H1 (cell line): Measurements from ENCODE around the gene APBB3. TPM values are rescaled to one million over a fixed set of nuclear protein-coding genes. Genes with fewer than 3 reads are reported as not detected.

ENCODE experiments used
- CTCF ChIA-PET: fragments of 300-600 bp; sonication (Branson Sonifier 250); formaldehyde crosslinking; loops from one replicate; lab custom pipeline; 2021; ENCODE audit not compliant: partially characterized antibody; lab: Charles Lee
- POLR2A ChIA-PET: fragments of 300-600 bp; sonication (Branson Sonifier 250); formaldehyde crosslinking; loops from one replicate; lab custom pipeline; 2021; ENCODE audit warnings: inconsistent platforms; ENCODE audit not compliant: partially characterized antibody; lab: Charles Lee
- DNase-seq, 2 experiments: peaks; one replicate each; pipeline versions ENCODE4 v3.0.0 to v3.0.0-alpha.2; 2010 to 2022; ENCODE audit warnings: low spot score in 2 of 2, low read depth in 1 of 2, mixed read lengths in 1 of 2
- FAIRE-seq: peaks from 2 replicates; lab custom pipeline; 2011; peaks lifted over from hg19 to GRCh38; lab: Jason Lieb, UNC
- H2AFZ ChIP-seq: 2 replicates; pipeline ENCODE4 v1.8.1; 2012; ENCODE audit warnings: low read length, inconsistent platforms
- H2AK5ac ChIP-seq: 2 replicates; pipeline ENCODE4 v1.6.1; 2013; ENCODE audit warnings: low read depth, low read length
- H2BK120ac ChIP-seq: replicated peaks from 2 replicates; pipeline ENCODE3; 2013; ENCODE audit warnings: low read depth, low read length, inconsistent platforms
- H2BK12ac ChIP-seq: 2 replicates; pipeline ENCODE4 v1.6.1; 2013; ENCODE audit warnings: low read depth, low read length
- H2BK15ac ChIP-seq: 2 replicates; pipeline ENCODE4 v1.6.1; 2013; ENCODE audit warnings: low read length
- H2BK20ac ChIP-seq: 2 replicates; pipeline ENCODE4 v1.6.1; 2013; ENCODE audit warnings: low read length
- H2BK5ac ChIP-seq: 2 replicates; pipeline ENCODE4 v1.6.1; 2013; ENCODE audit warnings: low read depth, low read length
- H3K14ac ChIP-seq: 2 replicates; pipeline ENCODE4 v1.6.1; 2013; ENCODE audit warnings: inconsistent platforms; ENCODE audit not compliant: insufficient read length
- H3K18ac ChIP-seq: 2 replicates; pipeline ENCODE4 v1.6.1; 2013; ENCODE audit warnings: low read length; ENCODE audit errors: extremely low read depth
- H3K23ac ChIP-seq: 2 replicates; pipeline ENCODE4 v1.6.1; 2013; ENCODE audit warnings: inconsistent platforms; ENCODE audit not compliant: insufficient read length
- H3K23me2 ChIP-seq: 2 replicates; pipeline ENCODE4 v1.6.1; 2013; ENCODE audit warnings: low read depth, low read length
- H3K27ac ChIP-seq: 2 replicates; pipeline ENCODE4 v1.6.1; 2011; ENCODE audit warnings: low read depth, low read length, inconsistent platforms
- H3K27me3 ChIP-seq, 4 experiments: replicated peaks in 1 of 4; 1 replicate in 1 of 4; 2 replicates in 3 of 4; pipeline versions ENCODE4 v1.6.1 to v1.8.1; 2011 to 2013; ENCODE audit warnings: low read length in 3 of 4, mild to moderate bottlenecking in 3 of 4, inconsistent platforms in 2 of 4, mixed read lengths in 2 of 4, moderate library complexity in 1 of 4; ENCODE audit not compliant: control insufficient read depth in 3 of 4, insufficient read depth in 3 of 4; ENCODE audit errors: extremely low read depth in 1 of 4
- H3K36me3 ChIP-seq, 4 experiments: 2 replicates each; pipeline versions ENCODE4 v1.6.1 to v1.8.1; 2011 to 2013; ENCODE audit warnings: mild to moderate bottlenecking in 4 of 4, low read length in 3 of 4, moderate library complexity in 2 of 4, control low read depth in 1 of 4, inconsistent platforms in 1 of 4; ENCODE audit not compliant: insufficient read depth in 4 of 4, control insufficient read depth in 2 of 4
- H3K4ac ChIP-seq: replicated peaks from 2 replicates; pipeline ENCODE3; 2013; ENCODE audit warnings: low read length, low read depth, mixed read lengths, inconsistent platforms; ENCODE audit not compliant: insufficient read length
- H3K4me1 ChIP-seq, 4 experiments: replicated peaks in 1 of 4; 1 replicate in 1 of 4; 2 replicates in 3 of 4; pipeline versions ENCODE4 v1.6.1 to v1.8.1; 2011 to 2013; ENCODE audit warnings: low read length in 3 of 4, inconsistent platforms in 2 of 4, mixed read lengths in 1 of 4; ENCODE audit not compliant: insufficient read depth in 4 of 4, control insufficient read depth in 3 of 4
- H3K4me2 ChIP-seq, 2 experiments: 2 replicates each; pipeline versions ENCODE4 v1.6.1 to v1.8.1; 2011 to 2013; ENCODE audit warnings: low read depth in 2 of 2, low read length in 2 of 2, control low read depth in 1 of 2, inconsistent platforms in 1 of 2, mild to moderate bottlenecking in 1 of 2; ENCODE audit not compliant: insufficient read depth in 1 of 2
- H3K4me3 ChIP-seq, 4 experiments: fragments of 200-600, 300-600 bp in 1 of 4; sonication (generic), shearing (Covaris generic), sonication (Bioruptor Twin) in 1 of 4; 2 replicates each; pipeline versions ENCODE4 v1.5.1 to v1.8.1; 2011 to 2016; ENCODE audit warnings: low read length in 4 of 4, low read depth in 3 of 4, control low read depth in 2 of 4, inconsistent platforms in 2 of 4, mild to moderate bottlenecking in 2 of 4, mixed read lengths in 1 of 4, moderate library complexity in 1 of 4; ENCODE audit not compliant: insufficient read depth in 2 of 4; ENCODE audit errors: extremely low read depth in 1 of 4
- H3K56ac ChIP-seq: replicated peaks from 2 replicates; pipeline ENCODE3; 2013; ENCODE audit warnings: low read depth, mild to moderate bottlenecking, mixed read lengths, low read length, inconsistent platforms; ENCODE audit not compliant: insufficient read length
- H3K79me1 ChIP-seq: 2 replicates; pipeline ENCODE4 v1.6.1; 2013; ENCODE audit warnings: low read depth, low read length, control low read depth
- H3K79me2 ChIP-seq, 2 experiments: 2 replicates each; pipeline versions ENCODE4 v1.6.1 to v1.8.1; 2012 to 2013; ENCODE audit warnings: low read length in 2 of 2, mild to moderate bottlenecking in 2 of 2, inconsistent platforms in 1 of 2; ENCODE audit not compliant: insufficient read depth in 2 of 2, control insufficient read depth in 1 of 2
- H3K9ac ChIP-seq, 4 experiments: replicated peaks in 1 of 4; 1 replicate in 1 of 4; 2 replicates in 3 of 4; pipeline versions ENCODE4 v1.6.1 to v1.8.1; 2011 to 2013; ENCODE audit warnings: low read depth in 3 of 4, low read length in 3 of 4, control low read depth in 2 of 4, mild to moderate bottlenecking in 2 of 4, moderate library complexity in 2 of 4, inconsistent platforms in 1 of 4; ENCODE audit errors: extremely low read depth in 1 of 4
- H3K9me3 ChIP-seq, 2 experiments: 2 replicates each; pipeline versions ENCODE4 v1.6.1 to v1.8.1; 2012 to 2013; ENCODE audit warnings: mild to moderate bottlenecking in 2 of 2, moderate library complexity in 2 of 2, control low read depth in 1 of 2, inconsistent platforms in 1 of 2, low read depth in 1 of 2, low read length in 1 of 2, mixed read lengths in 1 of 2; ENCODE audit not compliant: insufficient read depth in 2 of 2
- H4K20me1 ChIP-seq, 2 experiments: replicated peaks in 1 of 2; 2 replicates each; pipeline versions ENCODE3 to v1.8.1; 2011 to 2013; ENCODE audit warnings: inconsistent platforms in 2 of 2, low read length in 2 of 2, mild to moderate bottlenecking in 1 of 2; ENCODE audit not compliant: insufficient read depth in 2 of 2, control insufficient read depth in 1 of 2
- H4K5ac ChIP-seq: 2 replicates; pipeline ENCODE4 v1.6.1; 2013; ENCODE audit warnings: low read length, low read depth, mixed read lengths, inconsistent platforms; ENCODE audit not compliant: insufficient read length
- H4K8ac ChIP-seq: 2 replicates; pipeline ENCODE4 v1.8.0; 2013; ENCODE audit warnings: mild to moderate bottlenecking, moderate library complexity, low read length, inconsistent platforms; ENCODE audit not compliant: insufficient read depth; ENCODE audit errors: extremely low read depth
- H4K91ac ChIP-seq: replicated peaks from 2 replicates; pipeline ENCODE3; 2013; ENCODE audit warnings: low read length, mixed read lengths, inconsistent platforms; ENCODE audit not compliant: insufficient read length
- CHD1 ChIP-seq: IDR thresholded peaks from 2 replicates; pipeline ENCODE4 v1.6.1; 2012; ENCODE audit warnings: low read depth, low read length, improper control_type of control experiment
- EP300 ChIP-seq, 2 experiments: IDR thresholded peaks; 1 replicate in 1 of 2; 2 replicates in 1 of 2; pipeline ENCODE4 v1.6.1; 2011 to 2012; ENCODE audit warnings: low read depth in 2 of 2, low read length in 2 of 2, mild to moderate bottlenecking in 2 of 2, borderline replicate concordance in 1 of 2, inconsistent platforms in 1 of 2, moderate library complexity in 1 of 2
- GABPA ChIP-seq: IDR thresholded peaks from 2 replicates; pipeline ENCODE4 v1.6.1; 2011; ENCODE audit warnings: mild to moderate bottlenecking, low read length, moderate library complexity, borderline replicate concordance; ENCODE audit not compliant: insufficient read depth
- HDAC2 ChIP-seq, 2 experiments: fragments of 300-600 bp in 1 of 2; sonication (generic) in 1 of 2; IDR thresholded peaks; 2 replicates each; pipeline ENCODE4 v1.6.1; 2011 to 2012; ENCODE audit warnings: low read depth in 2 of 2, low read length in 2 of 2, mild to moderate bottlenecking in 2 of 2, moderate library complexity in 2 of 2, borderline replicate concordance in 1 of 2, inconsistent platforms in 1 of 2
- MAFK ChIP-seq: IDR thresholded peaks from 2 replicates; pipeline ENCODE4 v1.6.1; 2012; ENCODE audit warnings: low read depth, mild to moderate bottlenecking, improper control_type of control experiment, low read length
- MAX ChIP-seq: IDR thresholded peaks from 2 replicates; pipeline ENCODE4 v1.6.1; 2012; ENCODE audit warnings: inconsistent platforms
- NRF1 ChIP-seq: IDR thresholded peaks from 2 replicates; pipeline ENCODE4 v1.6.1; 2011; ENCODE audit warnings: mild to moderate bottlenecking, low read depth, low read length, improper control_type of control experiment
- POLR2AphosphoS5 ChIP-seq: IDR thresholded peaks from 2 replicates; pipeline ENCODE4 v1.6.1; 2011; ENCODE audit warnings: low read depth, low read length
- SIRT6 ChIP-seq: IDR thresholded peaks from one replicate; pipeline ENCODE4 v1.7.1; 2012; ENCODE audit warnings: low read length, inconsistent platforms
- TAF7 ChIP-seq: optimal IDR thresholded peaks from 2 replicates; pipeline ENCODE3; 2011; ENCODE audit warnings: low read depth, mild to moderate bottlenecking, inconsistent platforms, low read length, moderate library complexity, borderline replicate concordance
- TEAD4 ChIP-seq: IDR thresholded peaks from 2 replicates; pipeline ENCODE4 v1.6.1; 2012; ENCODE audit warnings: low read depth, low read length, inconsistent platforms, mixed read lengths
- polyA plus RNA-seq, 7 experiments: library from polyadenylated mRNA; depleted of rRNA in 3 of 7; stranded (reverse) in 5 of 7; unstranded in 2 of 7; fragments of >200 nt in 5 of 7; fragments of 200-250 nt in 2 of 7; gene quantifications; 1 replicate in 5 of 7; 2 replicates in 1 of 7; 4 replicates in 1 of 7; pipeline versions ENCODE4 v1.2.1 to v1.2.3, GENCODE V29; 2011 to 2013; ENCODE audit warnings: missing spikeins in 2 of 7, mixed read lengths in 2 of 7
- total RNA-seq: library from RNA; stranded (reverse); fragmentation: NEBNext Ultra II Directional; extraction: Animal tissue kit (Norgen Biotek cat#: 25700); gene quantifications from 2 replicates; pipeline ENCODE4 v1.2.1, GENCODE V29; 2021

The APBB3 gene
- total and polyA plus RNA-seq, 2 of the 8 experiments (the other 6 are each of a cell fraction or from before 2014, with no cell fraction given), result 16.0 to 21.9 TPM

- Histone ChIP-seq H2BK12ac (no peak overlapping the region), H3K18ac (no peak overlapping the region), H3K23me2 (no peaks in the 10 kb centered on the region), H3K79me1 (no peaks in the 10 kb centered on the region), H4K5ac (no peak overlapping the region), H3K23ac (no peak overlapping the region), H3K9me3 (no peaks in the 10 kb centered on the region), H3K9ac (no peak overlapping the region), H3K4me3 (no peak overlapping the region), H3K4me2 (no peak overlapping the region), H3K56ac (no peak overlapping the region), H3K79me2 (no peaks in the 10 kb centered on the region), H2BK120ac (no peak overlapping the region), H2BK20ac (no peak overlapping the region), H3K27me3 (no peaks in the 10 kb centered on the region), H2BK15ac (no peak overlapping the region), H2AK5ac (no peak overlapping the region), H3K27ac (no peak overlapping the region), H4K20me1 (no peaks in the 10 kb centered on the region), H3K4ac (no peak overlapping the region), H3K4me1 (no peaks in the 10 kb centered on the region), H2AFZ (no peak overlapping the region), H4K8ac (no peak overlapping the region), H2BK5ac (no peak overlapping the region), H3K36me3 (no peaks in the 10 kb centered on the region), H3K14ac (no peak overlapping the region), H4K91ac (no peak overlapping the region)
- ChIA-PET CTCF (interaction anchor here (1.3 kb wide), 1 partner anchor 10 kb away, joined by 3 read pairs; no protein-coding TSS in a partner anchor), POLR2A (interaction anchor here (0.6 kb wide), 1 partner anchor 245 kb away, joined by 4 read pairs; no protein-coding TSS in a partner anchor)
- DNase-seq (no peak), FAIRE-seq (no peak)
- TF ChIP-seq GABPA (no peak), HDAC2 (IDR thresholded peaks at IDR 0.05; ENCODE audit: borderline replicate concordance in 1 of 2, low read depth in 2 of 2, low read length in 2 of 2) (no peak), POLR2AphosphoS5 (no peak), MAX (no peak), TEAD4 (no peak), MAFK (no peak), EP300 (IDR thresholded peaks at IDR 0.05; ENCODE audit: borderline replicate concordance in 1 of 2, low read depth in 2 of 2, low read length in 2 of 2) (no peak), NRF1 (no peak), TAF7 (no peak), CHD1 (no peak), SIRT6 (no peak)
Observed at GRCh38 chr5:140600096-140600495, 35.7 kb upstream of the APBB3 start.
